Right lobe of liver (tissue), 6 donors: ENCODE measurements around the gene OLIG1. TPM values are rescaled to one million over a fixed set of nuclear protein-coding genes. Genes with fewer than 3 reads are reported as not detected.

Source experiments
- ATAC-seq, 4 donors: fragments of 200-7000 bp; cut with Tn5 transposase; one replicate each; pipeline ENCODE4 v1.9.1; 2020; ENCODE audit warnings: mild to moderate bottlenecking in 4 of 4, moderate library complexity in 4 of 4
- DNase-seq, 3 donors: peaks; one replicate each; pipeline ENCODE4 v3.0.0-alpha.2; 2020
- H3K27ac ChIP-seq, 3 donors: fragments of 200-600 bp; one replicate each; pipeline ENCODE4 v1.8.0; 2022
- H3K27me3 ChIP-seq, 2 donors: fragments of 200-600 bp; one replicate each; pipeline ENCODE4 v1.8.0; 2022
- H3K36me3 ChIP-seq, 4 donors: fragments of 200-600 bp; sonication (generic) in 1 of 4; one replicate each; pipeline versions ENCODE4 v1.5.1 to v1.8.0; 2017 to 2022; ENCODE audit warnings: control low read depth in 1 of 4
- H3K4me1 ChIP-seq, 4 donors: fragments of 200-600 bp; sonication (generic) in 1 of 4; one replicate each; pipeline versions ENCODE4 v1.5.1 to v1.8.0; 2017 to 2022; ENCODE audit warnings: control low read depth in 1 of 4
- H3K4me3 ChIP-seq, 3 donors: fragments of 200-600 bp; one replicate each; pipeline ENCODE4 v1.8.0; 2022
- H3K9me3 ChIP-seq, 4 donors: fragments of 200-600 bp; sonication (generic) in 1 of 4; one replicate each; pipeline versions ENCODE4 v1.5.1 to v1.8.0; 2017 to 2022; ENCODE audit warnings: control low read depth in 1 of 4
- CTCF ChIP-seq, 4 donors: fragments of 200-600 bp in 3 of 4; fragments of 450-650 bp in 1 of 4; IDR thresholded peaks; one replicate each; pipeline versions ENCODE4 v1.5.1 to v1.8.0; 2016 to 2022; ENCODE audit warnings: antibody characterized with exemption in 4 of 4, mild to moderate bottlenecking in 2 of 4
- POLR2A ChIP-seq: fragments of 450-650 bp; IDR thresholded peaks from one replicate; pipeline ENCODE4 v1.6.1; 2017; ENCODE audit warnings: antibody characterized with exemption, mild to moderate bottlenecking
- WGBS: methylation state at CpG from one replicate; pipeline ENCODE4 v1.1.6; 2018; ENCODE audit warnings: low coverage, low lambda C conversion rate; ENCODE audit not compliant: insufficient coverage; ENCODE audit errors: missing lambda C conversion rate; 5-methylcytosine and 5-hydroxymethylcytosine counted together
- intact Hi-C, 2 donors: fragments of 100-400 bp; cut with DNase I; formaldehyde crosslinking; loops; one replicate each; pipeline versions ENCODE4 v1.11.2 to v1.14.1; 2022
- total RNA-seq, 6 experiments: library from RNA; depleted of rRNA in 2 of 6; stranded (reverse); fragments of >200 nt in 2 of 6; fragmentation: NEBNext Ultra II Directional in 3 of 6; extraction: Animal tissue kit (Norgen Biotek cat#: 25700) in 3 of 6; gene quantifications; one replicate each; pipeline versions ENCODE4 v1.1.0 to v1.2.4, GENCODE V29; 2016 to 2023
- donor health status: DM: no; HTN: yes; CAD: no.
- donor health status: DM: no; HTN: no; CAD: no.
- donor health status: DM: no; HTN: no; CAD: no.
- donor health status: DM: no; HTN: yes; CAD: no.
- donor health status: DM: no; HTN: yes; CAD: no.

OLIG1 gene
- total RNA-seq, 6 experiments from 2014 or later, result not detected

DNA sequence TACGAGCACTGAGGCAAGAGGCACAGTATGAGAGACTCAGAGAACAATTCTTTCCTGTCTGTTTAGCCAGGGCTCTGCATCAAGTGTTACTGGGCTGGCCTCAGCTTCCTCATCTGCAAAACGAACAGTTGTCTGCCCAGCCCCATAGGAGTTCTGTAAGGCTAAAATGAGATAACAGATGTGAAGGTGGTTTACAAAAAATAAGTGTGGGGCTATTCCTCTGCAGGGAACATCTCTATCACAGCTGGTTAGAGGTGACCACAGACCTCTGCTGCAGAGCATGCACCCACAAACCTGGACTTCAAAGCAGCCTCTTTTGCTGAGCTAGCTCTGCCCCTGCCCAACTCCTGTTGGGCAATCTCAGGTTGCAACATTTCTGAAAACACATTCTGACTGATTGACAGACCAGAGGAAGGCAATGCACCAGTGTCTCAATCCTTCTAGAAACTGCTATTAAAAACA is 10.5 kb upstream of the OLIG1 start:
- DNase-seq, result peak in 2 of 3 donors; percentile 71 to 81
- Histone ChIP-seq H3K27ac (peak overlapping the region in 1 of 3 donors; percentile 33), H3K4me1 (peaks cover 0 to 22% (median 10%) of the 10 kb centered on the region in 4 donors), H3K4me3 (no peak overlapping the region), H3K9me3 (no peaks in the 10 kb centered on the region), H3K27me3 (no peaks in the 10 kb centered on the region), H3K36me3 (no peaks in the 10 kb centered on the region)
- ATAC-seq, result peak; percentile 83 to 89 (median 88)
- WGBS, result 0% methylated on average over 2 of the region's 2 CpGs
- intact Hi-C loops, result no loop called here
- TF ChIP-seq CTCF (IDR thresholded peaks at IDR 0.05) (no peak), POLR2A (no peak)

GRCh38 chr21:33061233-33061632 is 8.7 kb upstream of the OLIG1 start:
- intact Hi-C loops, result no loop called here
- ATAC-seq (no peak), DNase-seq (no peak)
- no peaks in the 10 kb centered on the region for H3K36me3 ChIP-seq
- H3K4me3 ChIP-seq, result no peak overlapping the region
- H3K4me1 ChIP-seq, result peaks cover 0 to 22% (median 10%) of the 10 kb centered on the region in 4 donors
- no peak overlapping the region for H3K27ac ChIP-seq
- H3K9me3 ChIP-seq, result no peaks in the 10 kb centered on the region
- TF ChIP-seq POLR2A (no peak), CTCF (IDR thresholded peaks at IDR 0.05) (no peak)
- H3K27me3 ChIP-seq, result no peaks in the 10 kb centered on the region
- 76% methylated on average over 3 of the region's 4 CpGs for WGBS

GRCh38 chr21:33063375-33063883 is 6.5 kb upstream of the OLIG1 start:
- no peaks in the 10 kb centered on the region for H3K36me3 ChIP-seq
- ATAC-seq, result no peak
- H3K27ac ChIP-seq, result no peak overlapping the region
- 70% methylated on average over 3 of the region's 5 CpGs for WGBS
- no peak overlapping the region for H3K4me3 ChIP-seq
- peaks cover 0 to 19% (median 10%) of the 10 kb centered on the region in 4 donors for H3K4me1 ChIP-seq
- intact Hi-C loops, result no loop called here
- H3K9me3 ChIP-seq, result no peaks in the 10 kb centered on the region
- H3K27me3 ChIP-seq, result no peaks in the 10 kb centered on the region
- DNase-seq, result no peak
- TF ChIP-seq POLR2A, result no peak
- no peak for TF ChIP-seq CTCF (IDR thresholded peaks at IDR 0.05)

GRCh38 chr21:33063907-33064622 is 5.9 kb upstream of the OLIG1 start:
- Histone ChIP-seq H3K4me1 (peaks cover 0 to 12% (median 5%) of the 10 kb centered on the region in 4 donors), H3K4me3 (no peak overlapping the region), H3K9me3 (no peaks in the 10 kb centered on the region), H3K27ac (no peak overlapping the region), H3K36me3 (no peaks in the 10 kb centered on the region), H3K27me3 (peaks cover 0 to 2% of the 10 kb centered on the region in 2 donors)
- ATAC-seq (no peak), DNase-seq (no peak)
- no peak for TF ChIP-seq CTCF (IDR thresholded peaks at IDR 0.05)
- no peak for TF ChIP-seq POLR2A
- intact Hi-C loops, result no loop called here
- 24% methylated on average over 8 of the region's 14 CpGs for WGBS
